Measurements from ENCODE around the gene HJURP.

Gene HJURP

DNA sequence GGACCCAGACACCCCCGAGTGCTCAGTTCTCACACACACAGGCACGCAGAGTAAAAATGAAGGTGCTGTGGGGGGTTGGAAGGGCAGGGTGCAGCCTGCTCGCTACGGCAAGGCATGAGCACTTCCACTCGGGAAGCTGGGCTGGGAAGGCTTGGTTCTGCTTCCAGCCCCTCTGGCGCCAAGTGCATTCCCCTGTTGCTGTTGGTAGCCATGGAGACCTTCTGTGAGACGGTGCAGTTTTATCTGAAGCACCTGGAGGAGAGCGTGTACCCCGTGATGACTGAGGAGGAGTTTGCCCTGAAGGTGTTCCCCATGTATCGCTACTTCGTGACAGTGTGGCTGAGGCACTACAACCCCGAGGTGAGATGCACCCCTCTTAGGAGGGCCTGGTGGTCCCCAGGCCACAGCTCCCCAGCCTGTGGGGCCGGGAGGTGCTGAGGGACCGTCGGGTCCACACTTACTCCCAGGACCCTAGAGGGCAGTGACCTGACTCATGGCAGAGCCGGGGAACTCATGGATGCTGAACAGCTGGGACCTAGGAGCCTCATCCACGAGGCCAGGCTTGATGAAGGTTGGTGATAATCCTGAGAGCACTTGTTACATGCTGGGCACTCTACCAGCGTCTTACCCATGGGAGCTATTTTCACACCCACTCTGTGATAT lies 60.7 kb downstream of the HJURP start:
- CTCF ChIA-PET: no interaction called here
- H3K27ac ChIP-seq: no peak overlapping the region
- no peak for DNase-seq (ENCODE audit: low spot score)
- TF ChIP-seq, protein P1, sequence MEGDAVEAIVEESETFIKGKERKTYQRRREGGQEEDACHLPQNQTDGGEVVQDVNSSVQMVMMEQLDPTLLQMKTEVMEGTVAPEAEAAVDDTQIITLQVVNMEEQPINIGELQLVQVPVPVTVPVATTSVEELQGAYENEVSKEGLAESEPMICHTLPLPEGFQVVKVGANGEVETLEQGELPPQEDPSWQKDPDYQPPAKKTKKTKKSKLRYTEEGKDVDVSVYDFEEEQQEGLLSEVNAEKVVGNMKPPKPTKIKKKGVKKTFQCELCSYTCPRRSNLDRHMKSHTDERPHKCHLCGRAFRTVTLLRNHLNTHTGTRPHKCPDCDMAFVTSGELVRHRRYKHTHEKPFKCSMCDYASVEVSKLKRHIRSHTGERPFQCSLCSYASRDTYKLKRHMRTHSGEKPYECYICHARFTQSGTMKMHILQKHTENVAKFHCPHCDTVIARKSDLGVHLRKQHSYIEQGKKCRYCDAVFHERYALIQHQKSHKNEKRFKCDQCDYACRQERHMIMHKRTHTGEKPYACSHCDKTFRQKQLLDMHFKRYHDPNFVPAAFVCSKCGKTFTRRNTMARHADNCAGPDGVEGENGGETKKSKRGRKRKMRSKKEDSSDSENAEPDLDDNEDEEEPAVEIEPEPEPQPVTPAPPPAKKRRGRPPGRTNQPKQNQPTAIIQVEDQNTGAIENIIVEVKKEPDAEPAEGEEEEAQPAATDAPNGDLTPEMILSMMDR (conservative IDR thresholded peaks at IDR 0.05; ENCODE audit: low read depth): no peak
- POLR2A ChIA-PET (ENCODE audit: low non-redundant PET): no interaction called here

DNA sequence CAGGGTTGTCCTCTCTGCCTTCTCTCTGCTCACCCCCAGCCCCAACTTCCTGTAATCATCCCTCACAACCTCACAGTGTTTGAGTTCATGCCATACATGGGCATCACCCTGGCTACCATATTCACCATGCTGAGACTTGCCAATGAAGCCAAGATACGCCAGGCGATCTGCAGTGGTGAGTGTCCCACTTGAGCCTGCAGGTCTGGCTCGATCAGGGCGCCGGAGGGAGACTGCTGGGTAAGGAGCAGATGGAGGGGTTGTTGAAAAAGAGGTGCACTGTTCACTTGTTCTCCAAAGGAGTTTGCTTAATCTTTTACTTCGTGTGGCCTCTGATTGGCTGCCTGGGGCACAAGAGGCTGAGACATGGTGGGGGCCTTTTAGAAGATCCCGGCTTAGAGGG lies 61.6 kb downstream of the HJURP start:
- ChIA-PET CTCF (no interaction called here), POLR2A (ENCODE audit: low non-redundant PET) (no interaction called here)
- TF ChIP-seq, protein P1 (conservative IDR thresholded peaks at IDR 0.05; ENCODE audit: low read depth): no peak

GRCh38 chr2:233791883-233792329 lies 62.4 kb downstream of the HJURP start:
- DNase-seq (ENCODE audit: low spot score): no peak
- CTCF ChIA-PET: no interaction called here
- TF ChIP-seq, protein P1 (conservative IDR thresholded peaks at IDR 0.05; ENCODE audit: low read depth): no peak
- POLR2A ChIA-PET (ENCODE audit: low non-redundant PET): no interaction called here
- no peak overlapping the region for H3K27ac ChIP-seq

More for the DNA sequence above, 61.6 kb downstream of the HJURP start:
- no peak for DNase-seq (ENCODE audit: low spot score)
- H3K27ac ChIP-seq: no peak overlapping the region

DNA sequence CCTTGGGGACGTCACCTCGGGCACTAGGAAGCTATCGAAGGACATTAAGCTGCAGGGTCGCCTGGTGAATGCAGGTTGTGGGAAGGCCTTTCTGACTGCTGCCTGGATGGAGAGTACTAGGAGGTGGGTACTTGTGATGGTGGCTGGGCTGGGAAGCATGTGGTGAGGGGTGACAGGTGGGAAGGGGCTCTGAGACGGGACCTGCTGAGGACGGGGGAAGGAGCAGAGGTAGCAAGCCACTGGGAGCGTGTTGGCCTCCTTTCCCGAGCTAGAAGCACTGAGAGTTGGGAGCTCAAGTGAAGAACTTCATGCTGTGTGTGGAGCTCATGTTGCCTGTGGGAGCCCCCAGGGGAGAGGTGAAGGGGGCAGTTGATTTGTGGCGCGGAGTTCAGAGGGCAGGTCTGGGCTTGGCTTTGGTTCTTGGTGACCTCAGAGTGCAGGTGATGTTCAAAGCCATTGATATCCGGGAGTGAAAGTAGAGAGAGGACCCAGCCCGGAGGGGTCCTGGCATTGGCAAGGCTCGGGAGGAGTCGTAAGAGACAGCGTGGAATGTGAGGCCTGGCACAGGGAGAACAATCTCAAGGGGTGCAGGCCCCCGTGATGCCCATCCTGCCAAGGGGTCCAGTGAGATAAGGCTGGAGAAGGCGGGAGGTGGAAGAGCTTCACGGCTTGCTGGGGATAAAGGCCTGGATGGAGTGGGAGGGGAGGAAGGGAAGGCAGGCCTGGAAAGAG lies 63.0 kb downstream of the HJURP start:
- H3K27ac ChIP-seq: no peak overlapping the region
- POLR2A ChIA-PET (ENCODE audit: low non-redundant PET): no interaction called here
- no peak for DNase-seq (ENCODE audit: low spot score)
- TF ChIP-seq, protein P1 (conservative IDR thresholded peaks at IDR 0.05; ENCODE audit: low read depth): no peak
- CTCF ChIA-PET: interaction anchor here (0.8 kb wide), 1 partner anchor 13 kb away, joined by 3 read pairs; no protein-coding TSS in a partner anchor

- TF ChIP-seq, protein P1 (conservative IDR thresholded peaks at IDR 0.05; ENCODE audit: low read depth): no peak
- H3K27ac ChIP-seq: no peak overlapping the region
- ChIA-PET CTCF (no interaction called here), POLR2A (ENCODE audit: low non-redundant PET) (no interaction called here)
- DNase-seq (ENCODE audit: low spot score): no peak
These were observed 64.8 kb downstream of the HJURP start for GRCh38 chr2:233789554-233789953.
